ENCODE measurements around the gene GOLGB1.
"Not testable (repeated sequence)": the region's sequence is repeated elsewhere in the genome, so short reads cannot be mapped to it uniquely, and the experiment has no call there.

GOLGB1 gene, protein sequence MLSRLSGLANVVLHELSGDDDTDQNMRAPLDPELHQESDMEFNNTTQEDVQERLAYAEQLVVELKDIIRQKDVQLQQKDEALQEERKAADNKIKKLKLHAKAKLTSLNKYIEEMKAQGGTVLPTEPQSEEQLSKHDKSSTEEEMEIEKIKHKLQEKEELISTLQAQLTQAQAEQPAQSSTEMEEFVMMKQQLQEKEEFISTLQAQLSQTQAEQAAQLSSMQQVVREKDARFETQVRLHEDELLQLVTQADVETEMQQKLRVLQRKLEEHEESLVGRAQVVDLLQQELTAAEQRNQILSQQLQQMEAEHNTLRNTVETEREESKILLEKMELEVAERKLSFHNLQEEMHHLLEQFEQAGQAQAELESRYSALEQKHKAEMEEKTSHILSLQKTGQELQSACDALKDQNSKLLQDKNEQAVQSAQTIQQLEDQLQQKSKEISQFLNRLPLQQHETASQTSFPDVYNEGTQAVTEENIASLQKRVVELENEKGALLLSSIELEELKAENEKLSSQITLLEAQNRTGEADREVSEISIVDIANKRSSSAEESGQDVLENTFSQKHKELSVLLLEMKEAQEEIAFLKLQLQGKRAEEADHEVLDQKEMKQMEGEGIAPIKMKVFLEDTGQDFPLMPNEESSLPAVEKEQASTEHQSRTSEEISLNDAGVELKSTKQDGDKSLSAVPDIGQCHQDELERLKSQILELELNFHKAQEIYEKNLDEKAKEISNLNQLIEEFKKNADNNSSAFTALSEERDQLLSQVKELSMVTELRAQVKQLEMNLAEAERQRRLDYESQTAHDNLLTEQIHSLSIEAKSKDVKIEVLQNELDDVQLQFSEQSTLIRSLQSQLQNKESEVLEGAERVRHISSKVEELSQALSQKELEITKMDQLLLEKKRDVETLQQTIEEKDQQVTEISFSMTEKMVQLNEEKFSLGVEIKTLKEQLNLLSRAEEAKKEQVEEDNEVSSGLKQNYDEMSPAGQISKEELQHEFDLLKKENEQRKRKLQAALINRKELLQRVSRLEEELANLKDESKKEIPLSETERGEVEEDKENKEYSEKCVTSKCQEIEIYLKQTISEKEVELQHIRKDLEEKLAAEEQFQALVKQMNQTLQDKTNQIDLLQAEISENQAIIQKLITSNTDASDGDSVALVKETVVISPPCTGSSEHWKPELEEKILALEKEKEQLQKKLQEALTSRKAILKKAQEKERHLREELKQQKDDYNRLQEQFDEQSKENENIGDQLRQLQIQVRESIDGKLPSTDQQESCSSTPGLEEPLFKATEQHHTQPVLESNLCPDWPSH (N-terminal part only)

DNA sequence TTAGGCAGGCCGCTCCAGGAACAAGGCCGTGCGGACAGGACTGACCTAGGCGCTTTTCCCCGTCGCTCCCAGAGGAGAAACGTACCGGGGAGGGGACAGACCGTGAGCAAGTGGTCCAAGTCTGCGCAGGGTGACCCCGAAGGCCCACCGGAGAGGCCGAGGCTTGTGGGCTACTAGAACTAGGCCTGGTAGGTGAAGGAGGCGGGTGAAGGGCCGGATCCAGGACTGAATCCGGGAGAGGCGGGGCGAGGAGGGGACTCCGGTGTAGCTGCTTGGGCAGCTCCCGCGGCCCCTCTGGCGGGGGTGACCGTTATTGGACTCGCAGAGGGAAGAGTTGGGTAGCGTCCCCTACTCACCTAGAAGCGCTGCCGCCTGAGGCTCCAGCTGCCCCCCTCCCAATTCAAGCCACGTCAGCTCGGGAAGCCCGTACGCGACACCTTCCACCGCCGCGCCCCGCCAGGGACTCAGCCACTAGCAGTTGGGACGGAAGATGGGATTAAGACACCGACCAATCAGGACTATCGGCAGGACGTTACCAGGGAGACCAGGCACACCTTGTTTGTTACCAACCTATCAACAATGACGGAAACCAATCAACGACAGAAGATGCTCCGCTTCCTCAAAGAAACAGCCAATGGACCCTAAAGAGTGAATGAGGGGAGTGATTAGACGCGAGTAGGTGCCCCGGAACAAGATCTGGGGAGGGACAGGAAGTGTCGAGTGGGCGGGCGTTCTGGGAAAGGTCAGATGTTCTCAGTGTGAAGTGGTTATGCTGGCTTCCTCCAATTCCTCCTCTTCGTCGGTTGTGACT is at the start of gene GOLGB1:
Gene GOLGB1 (minus strand): TSS at position 466 of the 811 bp plus-strand sequence. CDS start 18,770 bp downstream, outside the sequence.
- peak; percentile 100 for DNase-seq

DNA sequence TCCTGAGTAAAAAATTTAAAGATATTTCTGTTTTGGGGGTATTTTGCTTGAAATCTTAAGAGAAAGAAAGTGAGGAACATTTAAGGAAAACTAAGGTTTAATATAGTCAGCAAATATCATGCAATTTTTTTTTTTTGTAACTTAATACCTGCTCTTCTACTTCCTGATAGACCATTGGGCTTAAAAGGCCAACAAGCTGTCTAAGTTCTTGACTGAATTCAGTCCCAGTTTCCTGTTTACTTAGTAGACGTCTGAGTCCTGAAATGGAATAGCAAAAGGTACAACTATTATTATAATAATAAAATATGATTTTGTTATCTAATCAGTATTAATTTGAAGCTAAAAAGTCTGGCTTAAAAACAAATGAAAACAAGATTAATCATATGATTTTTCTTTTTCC is 47.4 kb upstream of the GOLGB1 start:
- DNase-seq: peak; percentile 50

- no peak for DNase-seq
Measured at GRCh38 chr3:121794264-121794983, 44.9 kb upstream of the GOLGB1 start.

DNA sequence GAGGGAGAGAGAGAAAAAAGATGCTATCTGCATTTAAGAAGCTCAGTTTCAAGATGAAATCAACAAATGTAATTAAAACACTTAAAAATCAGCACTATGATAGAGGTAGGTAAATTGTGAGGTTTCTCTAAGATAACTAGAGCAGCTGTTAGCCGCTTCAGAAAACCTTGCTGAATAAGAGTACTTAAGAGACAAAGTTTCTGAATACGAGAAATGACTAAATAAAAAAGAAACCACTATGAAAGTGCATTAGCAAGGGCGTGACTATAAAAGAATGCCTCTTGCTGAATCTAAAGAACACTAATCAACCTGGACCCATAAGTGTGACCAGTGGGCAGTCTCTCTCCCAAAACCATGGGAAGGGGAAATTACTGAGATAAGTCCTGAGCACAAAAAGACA is 43.5 kb upstream of the GOLGB1 start:
- no peak for DNase-seq

- no peak for DNase-seq
Measured at GRCh38 chr3:121786485-121786884, 36.9 kb upstream of the GOLGB1 start.

GRCh38 chr3:121782784-121783183 is 33.2 kb upstream of the GOLGB1 start:
- not testable (repeated sequence) for DNase-seq

- no peak for DNase-seq
Measured at GRCh38 chr3:121781611-121782010, 32.1 kb upstream of the GOLGB1 start.

- not testable (repeated sequence) for DNase-seq
Measured at GRCh38 chr3:121775095-121775494, 25.6 kb upstream of the GOLGB1 start.

DNA sequence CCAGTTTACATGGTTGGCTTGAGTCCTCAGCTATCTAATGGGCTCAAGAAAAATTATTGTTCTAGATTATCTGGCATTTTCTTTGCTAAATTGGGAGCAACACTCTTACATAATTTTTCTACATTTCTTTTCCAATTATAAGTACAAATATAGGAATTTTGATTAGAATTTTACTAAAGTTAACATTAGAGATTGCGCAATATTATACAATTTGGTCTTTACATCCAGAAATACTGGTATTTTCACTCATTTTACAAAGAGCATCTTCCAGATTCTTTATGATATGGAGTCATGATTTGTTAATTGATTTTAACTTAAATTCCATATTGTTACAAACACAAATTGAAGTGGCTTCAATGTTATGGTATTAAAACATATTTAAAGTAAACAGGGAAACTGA is 19.7 kb upstream of the GOLGB1 start:
- DNase-seq: no peak

- DNase-seq: no peak
Measured at GRCh38 chr3:121768452-121768851, 18.9 kb upstream of the GOLGB1 start.

GRCh38 chr3:121759541-121760202 is 10.1 kb upstream of the GOLGB1 start:
- no peak for DNase-seq

DNA sequence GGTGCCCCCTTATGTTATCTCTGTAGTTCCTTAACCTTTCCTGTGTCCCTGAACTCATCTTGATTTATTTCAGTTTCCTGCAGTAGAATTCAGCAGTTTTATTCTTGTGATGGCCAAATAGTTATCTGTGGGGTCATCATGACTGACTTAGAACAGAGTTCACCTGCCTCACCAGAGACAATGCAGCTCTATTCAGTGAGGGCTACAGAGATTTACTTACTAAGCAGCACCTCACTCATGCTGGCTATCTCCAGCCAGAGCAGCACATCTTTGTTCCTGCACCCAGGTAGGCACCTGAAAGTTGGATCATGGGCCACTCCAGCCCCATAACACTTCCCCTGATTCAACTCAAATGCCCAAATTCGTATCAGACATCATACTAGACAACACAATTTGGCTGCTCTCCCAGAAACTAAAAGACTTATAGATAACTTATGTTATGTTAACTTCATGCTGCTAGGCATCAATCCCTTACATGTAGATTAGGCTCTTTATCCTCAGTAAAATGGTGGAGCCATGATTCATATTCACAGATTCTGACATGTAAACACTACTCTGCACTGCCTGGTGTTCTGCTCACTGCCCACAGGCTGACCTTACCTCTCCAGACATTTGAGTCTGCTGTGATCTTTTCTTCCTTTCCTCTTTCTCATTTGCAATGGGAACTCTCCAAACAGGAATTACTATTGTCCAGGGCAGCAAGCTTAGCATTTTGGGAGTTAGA is 9.3 kb upstream of the GOLGB1 start:
- no peak for DNase-seq

DNA sequence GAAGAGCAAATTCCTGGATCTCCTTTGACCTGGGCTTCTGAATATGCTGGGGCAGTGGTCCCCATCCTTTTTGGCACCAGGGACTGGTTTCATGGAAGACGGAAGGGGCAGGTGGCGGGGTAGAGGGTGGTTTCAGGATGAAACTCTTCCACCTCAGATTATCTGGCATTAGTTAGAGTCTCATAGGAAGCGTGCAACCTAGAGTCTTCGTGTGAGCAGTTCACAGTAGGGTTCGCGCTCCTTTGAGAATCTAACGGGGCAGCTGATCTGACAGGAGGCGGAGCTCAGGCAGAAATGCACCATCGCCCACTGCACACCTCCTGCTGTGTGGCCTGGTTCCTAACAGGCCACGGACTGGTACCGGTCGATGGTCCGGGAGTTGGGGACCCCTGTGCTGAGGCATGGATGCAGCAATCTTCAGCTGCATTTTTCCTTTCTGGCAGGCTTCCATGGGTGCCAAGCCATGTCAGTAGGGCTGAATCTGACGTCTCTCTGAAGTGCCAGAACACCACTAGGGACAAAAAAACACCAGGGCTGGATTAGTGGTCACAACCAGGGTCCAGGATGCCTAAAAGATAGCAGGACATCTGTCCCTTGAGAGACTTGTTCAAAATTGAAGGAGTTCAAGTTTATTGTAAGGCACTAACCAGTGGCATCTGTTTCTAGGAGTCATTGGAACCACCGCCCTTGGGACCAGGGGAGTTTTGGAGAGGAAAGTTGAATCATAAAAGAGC is 8.4 kb upstream of the GOLGB1 start:
- no peak for DNase-seq

DNA sequence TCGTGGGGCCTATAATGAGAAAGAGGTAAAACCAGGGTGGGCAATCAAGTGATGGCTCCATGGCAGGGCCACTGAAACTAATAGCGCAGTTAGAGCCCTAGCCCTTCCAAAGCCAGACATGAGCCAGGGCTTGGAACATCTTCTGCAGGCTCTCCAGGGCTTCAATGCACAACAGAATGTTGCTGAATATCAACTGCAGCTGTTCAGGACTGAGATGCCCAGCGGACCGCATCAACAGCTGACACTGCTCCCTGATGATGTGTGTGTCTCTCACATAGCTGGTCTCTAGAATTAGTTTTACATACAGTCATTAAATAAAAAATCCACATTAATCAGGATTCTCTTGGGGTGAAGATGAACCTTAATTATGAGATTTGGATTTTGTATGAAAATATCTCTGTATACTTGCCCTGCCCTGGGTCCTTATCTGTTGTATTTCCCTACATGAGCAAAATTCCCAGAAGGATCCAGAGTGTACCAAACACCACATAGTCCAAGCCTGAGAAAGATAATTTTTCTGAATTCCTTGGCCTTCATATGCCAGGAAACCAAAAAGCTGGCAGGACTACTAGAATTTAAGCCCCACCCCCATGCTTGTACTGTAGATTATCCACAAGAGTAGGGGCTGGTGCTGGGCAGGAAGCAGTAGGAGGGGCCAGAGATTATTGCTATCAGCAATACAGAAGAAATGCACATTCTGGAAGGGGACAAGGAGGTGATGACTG is 7.7 kb upstream of the GOLGB1 start:
- no peak for DNase-seq

GRCh38 chr3:121752772-121753171 is 3.2 kb upstream of the GOLGB1 start:
- DNase-seq: no peak

DNA sequence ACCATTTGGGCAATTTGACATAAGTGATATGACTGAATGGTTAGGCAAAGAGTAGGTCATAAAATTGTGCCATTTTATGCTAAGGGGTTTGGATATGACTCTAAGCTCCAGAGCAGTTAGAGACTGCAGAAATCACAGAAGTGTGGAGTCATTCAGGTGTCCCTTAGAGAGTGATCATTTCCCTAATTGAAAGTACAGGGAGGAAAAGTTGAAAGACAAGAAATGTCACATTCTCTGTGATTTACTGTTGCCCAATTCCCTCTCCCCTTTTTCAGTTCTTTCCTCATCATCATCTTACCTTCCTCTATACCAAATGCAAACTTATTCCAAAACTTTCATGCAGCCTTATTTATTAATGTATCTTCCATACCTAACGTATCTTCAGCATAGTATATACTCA is 2.7 kb upstream of the GOLGB1 start:
- DNase-seq: no peak

DNA sequence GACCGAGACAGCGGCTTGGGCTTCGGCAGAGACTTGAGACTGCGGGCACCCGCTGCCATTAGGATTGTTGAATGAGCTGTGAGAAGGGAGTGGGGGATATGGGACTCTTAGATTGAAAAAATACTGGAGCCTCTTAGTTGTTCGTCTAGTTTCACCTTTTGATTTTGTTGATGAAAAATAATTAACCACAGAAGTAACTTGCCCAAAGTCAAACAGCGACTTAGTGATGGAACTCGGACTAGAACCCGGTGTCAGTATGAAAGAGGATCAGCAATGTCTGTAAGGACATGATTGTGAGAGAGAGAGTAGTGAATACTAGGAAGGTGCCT is 510 bp upstream of the GOLGB1 start:
- no peak for DNase-seq

DNA sequence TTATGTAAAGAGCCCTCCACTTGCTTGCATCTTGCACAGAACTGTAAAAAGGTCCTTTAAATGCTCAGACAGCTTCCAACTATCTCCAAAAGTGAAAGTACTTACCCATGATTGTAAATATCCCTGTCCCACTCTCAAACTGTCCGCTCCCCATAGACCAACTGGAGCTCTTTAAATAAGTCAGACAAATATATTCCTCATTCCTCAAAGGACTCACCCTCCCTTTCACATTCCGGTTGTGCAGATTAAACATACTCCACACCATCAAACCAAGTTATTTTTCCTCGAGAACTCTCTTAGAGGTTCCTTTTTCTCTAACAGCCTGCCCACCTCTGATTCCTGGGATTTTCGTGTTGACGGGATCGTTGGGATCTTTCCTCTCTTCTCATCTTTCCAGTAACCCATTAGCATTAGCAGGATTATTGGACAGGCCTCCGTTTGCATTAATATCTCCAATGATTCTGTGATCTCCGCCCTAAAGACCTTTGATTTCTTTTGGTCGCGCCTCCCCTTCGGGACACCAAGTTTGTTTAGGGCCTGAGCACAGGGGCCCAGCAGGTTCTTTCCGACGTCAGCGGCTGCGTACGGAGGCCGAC is 763 bp downstream of the GOLGB1 start:
- no peak for DNase-seq

Data from DMS153 (cell line).